Measurements from ENCODE around the gene ADPRHL1.

Gene ADPRHL1

DNA sequence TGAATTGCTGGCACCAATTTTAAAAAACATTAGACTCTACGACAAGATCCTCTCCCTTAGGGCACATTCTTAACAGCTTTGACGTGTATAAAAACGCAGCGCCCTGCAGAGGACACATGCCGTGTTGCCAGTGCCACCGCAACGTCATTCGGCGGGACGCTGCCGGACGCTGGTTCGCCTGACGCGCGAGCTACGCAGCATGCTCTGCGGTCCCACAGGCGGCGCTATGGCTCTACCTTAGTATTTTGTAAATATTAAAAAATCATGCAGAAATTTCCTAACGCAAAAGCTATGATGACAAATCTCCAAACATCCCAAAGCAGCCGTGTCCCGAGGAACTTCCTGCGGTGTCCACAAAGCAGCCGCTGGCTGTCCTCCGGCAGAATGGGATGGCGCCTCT is 4.2 kb upstream of the ADPRHL1 start:
- TF ChIP-seq, protein P1, sequence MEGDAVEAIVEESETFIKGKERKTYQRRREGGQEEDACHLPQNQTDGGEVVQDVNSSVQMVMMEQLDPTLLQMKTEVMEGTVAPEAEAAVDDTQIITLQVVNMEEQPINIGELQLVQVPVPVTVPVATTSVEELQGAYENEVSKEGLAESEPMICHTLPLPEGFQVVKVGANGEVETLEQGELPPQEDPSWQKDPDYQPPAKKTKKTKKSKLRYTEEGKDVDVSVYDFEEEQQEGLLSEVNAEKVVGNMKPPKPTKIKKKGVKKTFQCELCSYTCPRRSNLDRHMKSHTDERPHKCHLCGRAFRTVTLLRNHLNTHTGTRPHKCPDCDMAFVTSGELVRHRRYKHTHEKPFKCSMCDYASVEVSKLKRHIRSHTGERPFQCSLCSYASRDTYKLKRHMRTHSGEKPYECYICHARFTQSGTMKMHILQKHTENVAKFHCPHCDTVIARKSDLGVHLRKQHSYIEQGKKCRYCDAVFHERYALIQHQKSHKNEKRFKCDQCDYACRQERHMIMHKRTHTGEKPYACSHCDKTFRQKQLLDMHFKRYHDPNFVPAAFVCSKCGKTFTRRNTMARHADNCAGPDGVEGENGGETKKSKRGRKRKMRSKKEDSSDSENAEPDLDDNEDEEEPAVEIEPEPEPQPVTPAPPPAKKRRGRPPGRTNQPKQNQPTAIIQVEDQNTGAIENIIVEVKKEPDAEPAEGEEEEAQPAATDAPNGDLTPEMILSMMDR (IDR thresholded peaks at IDR 0.05; ENCODE audit: unreplicated experiment in 3 of 3) = no peak
- Mint-ChIP-seq H3K4me1 (peaks cover 20% of the 10 kb centered on the region), H3K36me3 (ENCODE audit: low read depth) (peaks cover 67% of the 10 kb centered on the region), H3K4me3 (no peak overlapping the region), H3K27ac (no peak overlapping the region), H3K27me3 (ENCODE audit: low read depth) (no peaks in the 10 kb centered on the region), H3K9me3 (no peaks in the 10 kb centered on the region)

DNA sequence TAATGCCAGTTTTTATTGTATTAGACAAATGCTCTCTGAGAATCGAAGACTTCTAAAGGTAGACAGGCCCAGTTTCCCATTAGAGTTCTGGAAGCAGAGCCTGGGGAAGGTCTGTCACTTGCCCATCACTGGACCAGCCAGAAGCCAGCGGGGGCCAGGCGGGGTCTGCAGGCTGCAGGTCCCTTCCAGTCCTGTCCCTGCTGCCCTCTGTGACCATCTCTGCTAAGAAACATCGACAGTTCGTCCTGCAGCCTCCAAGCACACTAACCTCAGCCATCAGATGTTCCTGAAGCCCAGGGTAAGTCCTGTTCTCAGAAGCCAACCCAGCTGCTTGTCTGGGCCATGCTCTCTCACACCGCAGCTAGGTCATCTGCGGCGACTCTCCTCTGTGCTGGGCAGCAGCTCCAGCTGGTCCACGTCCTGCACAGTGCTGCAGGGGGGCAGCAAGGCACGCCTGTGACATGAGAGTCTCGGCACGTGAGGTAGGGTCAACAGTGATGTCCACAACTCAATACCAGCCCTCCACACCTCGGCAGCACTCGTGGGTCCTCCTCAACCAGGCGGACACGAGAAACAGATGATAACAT is 2.9 kb upstream of the ADPRHL1 start:
- Mint-ChIP-seq H3K9me3 (no peaks in the 10 kb centered on the region), H3K27ac (no peak overlapping the region), H3K4me1 (peaks cover 23% of the 10 kb centered on the region), H3K36me3 (ENCODE audit: low read depth) (peaks cover 60% of the 10 kb centered on the region), H3K4me3 (no peak overlapping the region), H3K27me3 (ENCODE audit: low read depth) (no peaks in the 10 kb centered on the region)
- TF ChIP-seq, protein P1 (IDR thresholded peaks at IDR 0.05; ENCODE audit: unreplicated experiment in 3 of 3) = no peak

DNA sequence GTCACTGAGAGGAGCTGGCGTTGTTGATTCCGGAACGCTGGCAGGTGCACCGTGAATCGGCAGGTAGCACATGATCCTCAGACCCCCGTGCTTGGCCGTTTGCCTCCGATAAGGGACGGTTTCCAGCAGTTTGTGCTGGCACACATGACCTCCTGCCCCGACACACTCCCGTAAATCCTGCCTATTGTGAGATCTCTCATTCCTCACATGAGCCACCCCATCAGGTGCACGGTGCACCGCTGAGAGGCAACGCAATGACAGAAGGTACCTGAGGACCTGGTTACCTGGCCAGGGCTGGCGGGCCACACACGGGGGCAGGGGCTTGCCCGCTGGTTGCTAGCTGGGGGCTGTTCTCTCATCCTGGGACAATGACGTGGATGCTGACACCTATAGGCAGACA is 2.1 kb upstream of the ADPRHL1 start:
- Mint-ChIP-seq H3K27ac (no peak overlapping the region), H3K36me3 (ENCODE audit: low read depth) (peaks cover 55% of the 10 kb centered on the region), H3K4me3 (no peak overlapping the region), H3K27me3 (ENCODE audit: low read depth) (peaks cover 2% of the 10 kb centered on the region), H3K9me3 (no peaks in the 10 kb centered on the region), H3K4me1 (peaks cover 28% of the 10 kb centered on the region)
- TF ChIP-seq, protein P1 (IDR thresholded peaks at IDR 0.05; ENCODE audit: unreplicated experiment in 3 of 3) = no peak

DNA sequence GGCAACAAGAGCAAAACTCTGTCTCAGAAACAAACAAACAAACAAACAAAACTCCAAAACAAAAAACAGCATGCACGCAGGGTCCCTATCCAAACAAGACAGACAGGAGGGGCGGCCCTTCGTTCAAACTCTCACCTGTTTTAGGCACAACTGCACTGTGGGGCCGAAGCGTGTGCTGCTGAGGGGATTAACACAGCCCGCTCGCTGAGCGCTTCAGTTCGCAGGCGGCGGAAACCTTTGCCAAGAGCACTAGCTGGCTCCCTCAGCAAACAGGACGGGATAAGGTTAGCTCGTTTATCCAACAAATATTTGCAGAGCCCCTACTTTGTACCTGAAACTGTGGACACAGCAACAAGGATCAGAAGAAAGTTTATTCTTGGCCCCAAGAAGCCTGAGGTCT is 1.6 kb upstream of the ADPRHL1 start:
- H3K9me3 Mint-ChIP-seq = no peaks in the 10 kb centered on the region
- no peak overlapping the region for H3K27ac Mint-ChIP-seq
- H3K27me3 Mint-ChIP-seq (ENCODE audit: low read depth) = peaks cover 5% of the 10 kb centered on the region
- TF ChIP-seq, protein P1 (IDR thresholded peaks at IDR 0.05; ENCODE audit: unreplicated experiment in 3 of 3) = no peak
- H3K4me3 Mint-ChIP-seq = no peak overlapping the region
- H3K36me3 Mint-ChIP-seq (ENCODE audit: low read depth) = peaks cover 50% of the 10 kb centered on the region
- peaks cover 33% of the 10 kb centered on the region for H3K4me1 Mint-ChIP-seq

DNA sequence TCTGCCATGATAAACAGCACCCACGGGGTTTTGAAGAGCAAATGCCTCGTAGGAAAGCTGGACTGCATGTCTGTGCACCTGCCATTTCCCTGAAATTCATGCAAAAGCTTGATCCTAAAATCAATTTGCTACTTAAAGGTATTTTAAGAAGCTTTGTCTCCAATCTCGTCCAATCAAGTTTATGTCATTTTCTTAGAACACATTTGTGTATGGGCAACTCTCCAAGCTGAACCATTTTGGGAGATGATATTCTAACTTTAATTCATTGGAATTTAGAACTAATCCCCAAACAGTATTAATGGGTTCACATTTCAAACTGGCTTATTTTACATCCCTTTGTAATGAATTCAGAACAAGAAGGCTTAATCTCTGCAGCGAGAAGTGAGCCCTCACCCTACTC is 822 bp downstream of the ADPRHL1 start:
- TF ChIP-seq, protein P1 (IDR thresholded peaks at IDR 0.05; ENCODE audit: unreplicated experiment in 3 of 3) = no peak
- no peaks in the 10 kb centered on the region for H3K9me3 Mint-ChIP-seq
- H3K4me3 Mint-ChIP-seq = peak overlapping the region in 1 of 3 experiments; percentile 59
- peaks cover 36% of the 10 kb centered on the region for H3K36me3 Mint-ChIP-seq (ENCODE audit: low read depth)
- peaks cover 37% of the 10 kb centered on the region for H3K4me1 Mint-ChIP-seq
- H3K27me3 Mint-ChIP-seq (ENCODE audit: low read depth) = peaks cover 5% of the 10 kb centered on the region
- peak overlapping the region in 2 of 3 experiments; percentile 3 to 76 for H3K27ac Mint-ChIP-seq

DNA sequence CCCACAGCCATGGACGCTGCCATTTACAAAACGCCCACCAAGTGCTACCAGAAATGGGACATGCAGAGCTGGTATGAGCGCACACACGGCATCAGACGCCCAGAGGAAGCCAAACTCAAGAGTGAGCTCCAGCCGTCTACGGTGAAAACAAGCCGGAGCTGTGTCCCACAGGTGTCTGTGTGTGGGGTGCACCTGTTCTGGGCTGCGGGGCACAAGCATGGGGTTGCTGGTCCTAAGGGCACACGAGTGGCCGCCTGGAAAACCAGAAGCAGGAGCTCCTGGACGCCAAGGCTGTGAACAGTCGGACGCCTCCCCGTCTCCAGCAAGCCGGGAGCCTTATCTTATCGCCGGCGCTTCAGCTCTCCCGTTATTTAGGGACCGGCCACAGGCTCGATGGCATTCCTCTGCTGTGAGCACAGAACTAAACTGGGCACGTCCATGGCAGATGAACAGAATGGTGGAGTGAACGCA is 1.3 kb downstream of the ADPRHL1 start:
- peak overlapping the region in 1 of 3 experiments; percentile 40 for H3K4me3 Mint-ChIP-seq
- H3K4me1 Mint-ChIP-seq = peaks cover 37% of the 10 kb centered on the region
- H3K9me3 Mint-ChIP-seq = no peaks in the 10 kb centered on the region
- peaks cover 34% of the 10 kb centered on the region for H3K36me3 Mint-ChIP-seq (ENCODE audit: low read depth)
- peaks cover 5% of the 10 kb centered on the region for H3K27me3 Mint-ChIP-seq (ENCODE audit: low read depth)
- TF ChIP-seq, protein P1 (IDR thresholded peaks at IDR 0.05; ENCODE audit: unreplicated experiment in 3 of 3) = no peak
- H3K27ac Mint-ChIP-seq = peak overlapping the region in 1 of 3 experiments; percentile 76
